Body of pancreas (tissue), 4 donors: Measurements from ENCODE around the gene UGT2A1. TPM values are rescaled to one million over a fixed set of nuclear protein-coding genes. Genes with fewer than 3 reads are reported as not detected.

Experiments
- ATAC-seq: fragments of 150-250 bp; one replicate; pipeline ENCODE4 v1.9.1; 2016
- DNase-seq, 4 donors: peaks; one replicate each; pipeline ENCODE4 v3.0.0-alpha.2; 2019
- H3K27ac ChIP-seq, 4 donors: fragments of 200-600 bp; sonication (generic); 1 replicate in 3 of 4; 2 replicates in 1 of 4; pipeline versions ENCODE4 v1.5.1 to v1.6.1; 2016 to 2019; ENCODE audit warnings: mild to moderate bottlenecking in 1 of 4, mixed read lengths in 1 of 4, moderate library complexity in 1 of 4
- H3K27me3 ChIP-seq, 2 donors: fragments of 200-600 bp; sonication (generic); one replicate each; pipeline ENCODE4 v1.6.0; 2016; ENCODE audit warnings: mild to moderate bottlenecking in 1 of 2
- H3K36me3 ChIP-seq, 2 donors: fragments of 200-600 bp; sonication (generic); replicated peaks in 1 of 2; 2 replicates each; pipeline ENCODE4 v1.5.1; 2016; ENCODE audit warnings: low read depth in 2 of 2; ENCODE audit not compliant: insufficient read depth in 1 of 2
- H3K4me1 ChIP-seq: fragments of 200-600 bp; sonication (generic); one replicate; pipeline ENCODE4 v1.6.0; 2016
- H3K4me3 ChIP-seq, 2 donors: fragments of 200-600 bp; sonication (generic); 1 replicate in 1 of 2; 2 replicates in 1 of 2; pipeline ENCODE4 v1.5.1; 2016 to 2019
- H3K9me3 ChIP-seq, 3 donors: fragments of 200-600 bp; sonication (generic); 1 replicate in 2 of 3; 2 replicates in 1 of 3; pipeline ENCODE4 v1.5.1; 2016
- CTCF ChIP-seq, 7 experiments: fragments of 450-650 bp in 4 of 7; fragments of 200-600 bp in 3 of 7; sonication (generic) in 3 of 7; IDR thresholded peaks; one replicate each; pipeline ENCODE4 v1.5.1; 2016 to 2019; ENCODE audit warnings: antibody characterized with exemption in 7 of 7
- POLR2A ChIP-seq, 3 donors: fragments of 450-650 bp; IDR thresholded peaks; one replicate each; pipeline ENCODE4 v1.6.1; 2016; ENCODE audit warnings: antibody characterized with exemption in 3 of 3, mild to moderate bottlenecking in 2 of 3
- WGBS, 2 donors: methylation state at CpG; one replicate each; pipeline ENCODE4 v1.1.5; 2017; 5-methylcytosine and 5-hydroxymethylcytosine counted together
- intact Hi-C: fragments of 100-400 bp; cut with DNase I; formaldehyde crosslinking; loops from one replicate; pipeline ENCODE4 v1.15.1; 2023
- total RNA-seq, 2 donors: library from RNA; depleted of rRNA; stranded (reverse); fragments of >200 nt; gene quantifications; one replicate each; pipeline ENCODE4 v1.1.0, GENCODE V29; 2016

The UGT2A1 gene
- total RNA-seq, 2 donors from 2014 or later = not detected

- ATAC-seq (no peak), DNase-seq (no peak)
- WGBS, 2 donors = 57 to 65% methylated on average over 2 of the region's 2 CpGs
- TF ChIP-seq CTCF (IDR thresholded peaks at IDR 0.05) (no peak), POLR2A (IDR thresholded peaks at IDR 0.05) (no peak)
- Histone ChIP-seq H3K27ac (no peak overlapping the region), H3K9me3 (no peaks in the 10 kb centered on the region), H3K4me1 (no peaks in the 10 kb centered on the region), H3K4me3 (no peak overlapping the region), H3K27me3 (no peaks in the 10 kb centered on the region), H3K36me3 (no peaks in the 10 kb centered on the region)
- intact Hi-C loops = no loop called here
Observed at GRCh38 chr4:69600013-69600412, 53.0 kb downstream of the UGT2A1 start.

GRCh38 chr4:69594382-69594781 lies 58.7 kb downstream of the UGT2A1 start:
- 22 to 45% methylated on average over 4 of the region's 4 CpGs for WGBS, 2 donors
- H3K4me3 ChIP-seq = no peak overlapping the region
- H3K27ac ChIP-seq = no peak overlapping the region
- intact Hi-C loops = no loop called here
- DNase-seq = no peak
- H3K36me3 ChIP-seq = no peaks in the 10 kb centered on the region
- H3K4me1 ChIP-seq = no peaks in the 10 kb centered on the region
- no peak for TF ChIP-seq POLR2A (IDR thresholded peaks at IDR 0.05)
- TF ChIP-seq CTCF (IDR thresholded peaks at IDR 0.05) = no peak
- no peaks in the 10 kb centered on the region for H3K27me3 ChIP-seq
- H3K9me3 ChIP-seq = no peaks in the 10 kb centered on the region
- ATAC-seq = no peak

GRCh38 chr4:69591364-69591763 lies 61.7 kb downstream of the UGT2A1 start:
- Histone ChIP-seq H3K4me3 (no peak overlapping the region), H3K9me3 (no peaks in the 10 kb centered on the region), H3K36me3 (no peaks in the 10 kb centered on the region), H3K27ac (no peak overlapping the region), H3K4me1 (no peaks in the 10 kb centered on the region), H3K27me3 (no peaks in the 10 kb centered on the region)
- DNase-seq = no peak
- intact Hi-C loops = no loop called here
- TF ChIP-seq CTCF (IDR thresholded peaks at IDR 0.05) (no peak), POLR2A (IDR thresholded peaks at IDR 0.05) (no peak)
- ATAC-seq = no peak
- 3 to 6% methylated on average over 1 of the region's 1 CpG for WGBS, 2 donors

GRCh38 chr4:69589884-69590283 lies 63.2 kb downstream of the UGT2A1 start:
- intact Hi-C loops = no loop called here
- no peak overlapping the region for H3K27ac ChIP-seq
- 48 to 83% methylated on average over 1 of the region's 1 CpG for WGBS, 2 donors
- H3K9me3 ChIP-seq = no peaks in the 10 kb centered on the region
- H3K36me3 ChIP-seq = no peaks in the 10 kb centered on the region
- no peak overlapping the region for H3K4me3 ChIP-seq
- ATAC-seq (no peak), DNase-seq (no peak)
- H3K27me3 ChIP-seq = no peaks in the 10 kb centered on the region
- no peak for TF ChIP-seq POLR2A (IDR thresholded peaks at IDR 0.05)
- H3K4me1 ChIP-seq = no peaks in the 10 kb centered on the region

- H3K27ac ChIP-seq = no peak overlapping the region
- H3K4me1 ChIP-seq = no peaks in the 10 kb centered on the region
- TF ChIP-seq POLR2A (IDR thresholded peaks at IDR 0.05) = no peak
- no peaks in the 10 kb centered on the region for H3K9me3 ChIP-seq
- 63 to 69% methylated on average over 5 of the region's 5 CpGs for WGBS, 2 donors
- H3K36me3 ChIP-seq = no peaks in the 10 kb centered on the region
- intact Hi-C loops = no loop called here
- DNase-seq (no peak), ATAC-seq (no peak)
- H3K4me3 ChIP-seq = no peak overlapping the region
- no peaks in the 10 kb centered on the region for H3K27me3 ChIP-seq
Observed at GRCh38 chr4:69584135-69584534, 68.9 kb downstream of the UGT2A1 start.

GRCh38 chr4:69583543-69583942 lies 69.5 kb downstream of the UGT2A1 start:
- 54% methylated on average over 2 of the region's 2 CpGs for WGBS, 2 donors
- no peak overlapping the region for H3K27ac ChIP-seq
- H3K36me3 ChIP-seq = no peaks in the 10 kb centered on the region
- TF ChIP-seq CTCF (IDR thresholded peaks at IDR 0.05) (no peak), POLR2A (IDR thresholded peaks at IDR 0.05) (no peak)
- DNase-seq = no peak
- no peaks in the 10 kb centered on the region for H3K4me1 ChIP-seq
- no peaks in the 10 kb centered on the region for H3K27me3 ChIP-seq
- H3K9me3 ChIP-seq = no peaks in the 10 kb centered on the region
- H3K4me3 ChIP-seq = no peak overlapping the region
- ATAC-seq = no peak
- intact Hi-C loops = no loop called here
